Retinal pigment epithelial cell (primary cell): ENCODE results near the gene EFCAB5.

Experiments used
- DNase-seq: peaks from one replicate; pipeline ENCODE4 v3.0.0-alpha.2; 2010; ENCODE audit warnings: low read depth
- H3K4me3 ChIP-seq: 2 replicates; pipeline ENCODE4 v1.5.1; 2011; ENCODE audit warnings: mild to moderate bottlenecking, low read length, control low read depth, moderate library complexity
- TF ChIP-seq, protein P1 (sequence below): conservative IDR thresholded peaks from 2 replicates; pipeline ENCODE4 v1.5.1; 2011; ENCODE audit warnings: low read depth, low read length, control low read depth, inconsistent platforms

EFCAB5 gene

DNA sequence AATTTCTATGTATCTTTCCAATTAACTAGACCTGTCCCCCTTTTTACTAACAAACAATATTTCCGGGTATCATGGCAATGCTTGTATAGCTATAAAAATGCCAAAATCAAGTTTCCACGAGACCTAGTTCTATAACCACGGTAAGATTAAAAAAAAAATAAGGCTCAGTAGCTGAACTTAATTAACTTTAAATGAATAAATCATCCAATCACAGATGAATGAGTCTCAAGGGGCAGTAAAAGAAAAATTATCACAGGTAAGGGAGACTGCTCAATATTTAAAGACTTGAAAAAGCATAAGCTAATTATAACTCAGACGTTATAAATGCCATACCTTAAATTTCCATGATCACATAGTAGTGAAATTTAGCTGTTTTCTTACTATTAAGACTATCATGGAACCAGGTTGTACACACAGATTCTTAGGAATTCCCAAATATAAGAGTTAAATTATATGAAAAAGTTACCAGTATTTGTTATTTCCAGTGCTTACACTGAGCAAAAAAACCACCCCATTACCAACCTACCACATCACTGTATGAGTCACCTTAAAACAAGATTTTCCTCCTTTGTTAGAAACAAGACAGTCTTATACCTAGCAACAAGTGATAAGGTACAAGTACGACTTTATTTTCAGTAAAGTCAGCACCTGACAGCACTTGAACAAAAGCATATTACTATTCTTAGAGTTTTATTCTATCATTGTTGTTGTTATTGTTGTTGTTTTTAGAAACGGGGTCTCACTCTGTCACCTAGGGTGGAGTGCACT lies 32.0 kb upstream of the EFCAB5 start:
- H3K4me3 ChIP-seq = no peak overlapping the region
- no peak for DNase-seq
- TF ChIP-seq, protein P1, sequence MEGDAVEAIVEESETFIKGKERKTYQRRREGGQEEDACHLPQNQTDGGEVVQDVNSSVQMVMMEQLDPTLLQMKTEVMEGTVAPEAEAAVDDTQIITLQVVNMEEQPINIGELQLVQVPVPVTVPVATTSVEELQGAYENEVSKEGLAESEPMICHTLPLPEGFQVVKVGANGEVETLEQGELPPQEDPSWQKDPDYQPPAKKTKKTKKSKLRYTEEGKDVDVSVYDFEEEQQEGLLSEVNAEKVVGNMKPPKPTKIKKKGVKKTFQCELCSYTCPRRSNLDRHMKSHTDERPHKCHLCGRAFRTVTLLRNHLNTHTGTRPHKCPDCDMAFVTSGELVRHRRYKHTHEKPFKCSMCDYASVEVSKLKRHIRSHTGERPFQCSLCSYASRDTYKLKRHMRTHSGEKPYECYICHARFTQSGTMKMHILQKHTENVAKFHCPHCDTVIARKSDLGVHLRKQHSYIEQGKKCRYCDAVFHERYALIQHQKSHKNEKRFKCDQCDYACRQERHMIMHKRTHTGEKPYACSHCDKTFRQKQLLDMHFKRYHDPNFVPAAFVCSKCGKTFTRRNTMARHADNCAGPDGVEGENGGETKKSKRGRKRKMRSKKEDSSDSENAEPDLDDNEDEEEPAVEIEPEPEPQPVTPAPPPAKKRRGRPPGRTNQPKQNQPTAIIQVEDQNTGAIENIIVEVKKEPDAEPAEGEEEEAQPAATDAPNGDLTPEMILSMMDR = no peak

GRCh38 chr17:29911641-29912177 lies 29.7 kb upstream of the EFCAB5 start:
- DNase-seq = no peak
- no peak overlapping the region for H3K4me3 ChIP-seq
- TF ChIP-seq, protein P1 = no peak

- TF ChIP-seq, protein P1 = no peak
- no peak overlapping the region for H3K4me3 ChIP-seq
- no peak for DNase-seq
Measured at GRCh38 chr17:29914819-29915537, 26.5 kb upstream of the EFCAB5 start.

- TF ChIP-seq, protein P1 = no peak
Measured at GRCh38 chr17:29918016-29918415, 23.4 kb upstream of the EFCAB5 start.

DNA sequence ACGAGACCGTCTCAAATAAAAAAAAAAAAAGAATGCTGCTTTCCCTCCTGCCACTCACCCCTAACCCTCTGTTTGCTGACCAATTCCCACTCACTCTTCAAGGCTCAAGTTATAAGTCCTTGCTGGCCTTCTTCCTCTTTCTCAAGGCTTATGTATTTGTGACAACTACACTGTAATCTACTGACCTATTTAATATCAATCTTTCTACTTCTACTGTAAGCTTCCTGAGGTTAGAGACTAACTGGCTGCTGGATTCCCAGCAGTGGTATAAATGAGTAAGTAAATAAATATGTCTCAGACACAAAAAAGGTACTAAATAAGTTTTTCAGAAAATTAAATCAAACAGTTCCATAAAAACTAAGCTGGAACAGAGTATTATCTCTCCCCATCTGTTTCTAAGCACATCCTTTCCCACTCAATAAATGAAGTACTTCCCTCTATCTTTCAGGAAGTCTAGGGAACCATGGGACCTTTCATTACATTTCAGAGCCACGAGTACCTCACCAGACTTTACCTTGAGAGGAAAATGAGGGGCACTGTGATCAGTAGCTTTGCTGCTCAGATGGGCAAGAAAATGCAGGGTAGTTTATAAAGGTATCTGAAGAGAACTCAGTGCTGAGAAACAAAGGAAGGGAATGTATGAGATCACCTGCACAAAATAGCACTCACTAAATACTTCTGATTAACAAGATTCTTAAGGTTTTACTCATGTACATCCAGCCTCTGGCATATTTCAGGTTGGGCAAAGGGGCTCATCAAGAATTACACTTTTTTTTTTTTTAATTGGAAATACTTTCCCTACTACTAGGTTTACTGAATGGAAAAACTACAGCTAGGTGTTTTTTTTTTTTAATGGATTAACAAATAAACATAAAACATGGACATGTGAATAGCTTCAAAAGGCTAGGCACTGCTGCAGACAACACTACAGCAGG lies 22.2 kb upstream of the EFCAB5 start:
- TF ChIP-seq, protein P1 = no peak
- H3K4me3 ChIP-seq = no peak overlapping the region
- DNase-seq = no peak

More at GRCh38 chr17:29918016-29918415, 23.4 kb upstream of the EFCAB5 start:
- no peak for DNase-seq
- H3K4me3 ChIP-seq = no peak overlapping the region

DNA sequence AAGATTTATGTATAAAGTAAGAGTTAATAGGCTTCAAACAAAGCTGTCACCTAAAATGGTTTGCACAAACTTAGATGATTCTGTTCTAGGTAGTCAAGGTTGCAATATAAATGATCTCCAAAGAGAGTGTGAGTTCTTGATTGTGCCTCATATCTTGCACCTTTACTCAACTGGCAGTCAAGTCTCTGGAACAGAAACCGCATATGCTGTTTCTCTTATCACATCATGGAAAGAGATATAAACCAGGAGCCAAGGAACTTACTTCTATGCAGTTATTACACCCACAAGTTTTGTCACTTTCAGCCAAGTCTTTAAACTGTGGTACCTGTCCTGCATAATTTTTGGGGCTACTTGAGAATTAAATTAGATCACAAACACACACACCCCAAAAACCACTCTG lies 16.6 kb upstream of the EFCAB5 start:
- H3K4me3 ChIP-seq = no peak overlapping the region
- no peak for DNase-seq
- TF ChIP-seq, protein P1 = no peak
